GM19023 (cell line): ENCODE data around the gene VWC2.
A peak's percentile ranks its signal among the peaks of the same experiment; 100 is the strongest.
"Not testable (repeated sequence)": the region's sequence is repeated elsewhere in the genome, so short reads cannot be mapped to it uniquely, and the experiment has no call there.

Experiments
- ATAC-seq: cut with Tn5 transposase; IDR thresholded peaks from one replicate; pipeline ENCODE4 v1.9.1; 2021; ENCODE audit warnings: mild to moderate bottlenecking, moderate library complexity; ENCODE audit not compliant: unreplicated experiment

The VWC2 gene

GRCh38 chr7:49848211-49848841 lies 74.9 kb downstream of the VWC2 start:
- ATAC-seq: no peak

GRCh38 chr7:49850921-49851613 lies 77.6 kb downstream of the VWC2 start:
- no peak for ATAC-seq

- ATAC-seq: not testable (repeated sequence)
These were observed 78.1 kb downstream of the VWC2 start for GRCh38 chr7:49851614-49851934.

GRCh38 chr7:49852619-49853462 lies 79.4 kb downstream of the VWC2 start:
- ATAC-seq: peak; percentile 76

- ATAC-seq: no peak
These were observed 82.0 kb downstream of the VWC2 start for GRCh38 chr7:49855281-49855980.

- no peak for ATAC-seq
These were observed 86.9 kb downstream of the VWC2 start for GRCh38 chr7:49860293-49860692.

GRCh38 chr7:49866076-49866735 lies 92.8 kb downstream of the VWC2 start:
- ATAC-seq: no peak

GRCh38 chr7:49866910-49867309 lies 93.5 kb downstream of the VWC2 start:
- no peak for ATAC-seq

GRCh38 chr7:49873420-49873819 lies 100.0 kb downstream of the VWC2 start:
- ATAC-seq: no peak

- no peak for ATAC-seq
These were observed 101.9 kb downstream of the VWC2 start for GRCh38 chr7:49875336-49875735.

GRCh38 chr7:49876202-49876601 lies 102.8 kb downstream of the VWC2 start:
- no peak for ATAC-seq

GRCh38 chr7:49878089-49878488 lies 104.7 kb downstream of the VWC2 start:
- no peak for ATAC-seq

- ATAC-seq: no peak
These were observed 105.2 kb downstream of the VWC2 start for GRCh38 chr7:49878627-49879026.

- no peak for ATAC-seq
These were observed 110.5 kb downstream of the VWC2 start for GRCh38 chr7:49883933-49884332.

GRCh38 chr7:49885593-49886285 lies 112.3 kb downstream of the VWC2 start:
- ATAC-seq: peak; percentile 57

- ATAC-seq: no peak
These were observed 119.0 kb downstream of the VWC2 start for GRCh38 chr7:49892481-49892880.

GRCh38 chr7:49893131-49893530 lies 119.7 kb downstream of the VWC2 start:
- ATAC-seq: no peak

GRCh38 chr7:49894543-49894942 lies 121.1 kb downstream of the VWC2 start:
- no peak for ATAC-seq

- no peak for ATAC-seq
These were observed 138.5 kb downstream of the VWC2 start for GRCh38 chr7:49911909-49912308.

GRCh38 chr7:49926720-49927119 lies 153.3 kb downstream of the VWC2 start:
- no peak for ATAC-seq
